ENCODE results near the gene ATP8A1. TPM values are rescaled to one million over a fixed set of nuclear protein-coding genes. Genes with fewer than 3 reads are reported as not detected.

ATP8A1 gene
- total and polyA plus RNA-seq, 8 donors: 21.5 to 60.9 (median 36.6) TPM

- Histone ChIP-seq H3K36me3 (peaks cover 0 to 7% of the 10 kb centered on the region in 2 donors), H3K27me3 (no peaks in the 10 kb centered on the region), H3K4me3 (no peak overlapping the region), H3K9me3 (no peaks in the 10 kb centered on the region), H3K27ac (no peak overlapping the region), H3K4me1 (no peaks in the 10 kb centered on the region)
- no peak for TF ChIP-seq CTCF (IDR thresholded peaks at IDR 0.05)
- intact Hi-C loops (cut with DNase I): loop anchor here in 1 of 2 donors (5.0 kb wide), 1 partner anchor 233 kb away; no protein-coding TSS in a partner anchor
- DNase-seq (no peak), ATAC-seq (no peak)
These were observed 141.6 kb downstream of the ATP8A1 start for GRCh38 chr4:42515156-42515884.

GRCh38 chr4:42513748-42514492 lies 143.0 kb downstream of the ATP8A1 start:
- TF ChIP-seq CTCF (IDR thresholded peaks at IDR 0.05): no peak
- Histone ChIP-seq H3K4me1 (no peaks in the 10 kb centered on the region), H3K4me3 (no peak overlapping the region), H3K36me3 (peaks cover 0 to 7% of the 10 kb centered on the region in 2 donors), H3K27me3 (no peaks in the 10 kb centered on the region), H3K27ac (no peak overlapping the region), H3K9me3 (no peaks in the 10 kb centered on the region)
- ATAC-seq (no peak), DNase-seq (no peak)
- intact Hi-C loops (cut with DNase I): no loop called here

GRCh38 chr4:42512226-42512625 lies 144.7 kb downstream of the ATP8A1 start:
- Histone ChIP-seq H3K27me3 (no peaks in the 10 kb centered on the region), H3K9me3 (no peaks in the 10 kb centered on the region), H3K4me3 (no peak overlapping the region), H3K4me1 (no peaks in the 10 kb centered on the region), H3K27ac (no peak overlapping the region), H3K36me3 (peaks cover 0 to 7% of the 10 kb centered on the region in 2 donors)
- intact Hi-C loops (cut with DNase I): no loop called here
- ATAC-seq: no peak
- TF ChIP-seq CTCF (IDR thresholded peaks at IDR 0.05): no peak
- DNase-seq: no peak

- Histone ChIP-seq H3K4me1 (no peaks in the 10 kb centered on the region), H3K36me3 (peaks cover 0 to 21% of the 10 kb centered on the region in 2 donors), H3K27ac (no peak overlapping the region), H3K27me3 (no peaks in the 10 kb centered on the region), H3K4me3 (no peak overlapping the region), H3K9me3 (no peaks in the 10 kb centered on the region)
- ATAC-seq (no peak), DNase-seq (no peak)
- intact Hi-C loops (cut with DNase I): no loop called here
- no peak for TF ChIP-seq CTCF (IDR thresholded peaks at IDR 0.05)
These were observed 146.7 kb downstream of the ATP8A1 start for GRCh38 chr4:42510225-42510624.
